ENCODE data around the gene CFAP46.

GRCh38 chr10:132961787-132962622, 19.6 kb upstream of the CFAP46 start:
- TF ChIP-seq, protein P1, sequence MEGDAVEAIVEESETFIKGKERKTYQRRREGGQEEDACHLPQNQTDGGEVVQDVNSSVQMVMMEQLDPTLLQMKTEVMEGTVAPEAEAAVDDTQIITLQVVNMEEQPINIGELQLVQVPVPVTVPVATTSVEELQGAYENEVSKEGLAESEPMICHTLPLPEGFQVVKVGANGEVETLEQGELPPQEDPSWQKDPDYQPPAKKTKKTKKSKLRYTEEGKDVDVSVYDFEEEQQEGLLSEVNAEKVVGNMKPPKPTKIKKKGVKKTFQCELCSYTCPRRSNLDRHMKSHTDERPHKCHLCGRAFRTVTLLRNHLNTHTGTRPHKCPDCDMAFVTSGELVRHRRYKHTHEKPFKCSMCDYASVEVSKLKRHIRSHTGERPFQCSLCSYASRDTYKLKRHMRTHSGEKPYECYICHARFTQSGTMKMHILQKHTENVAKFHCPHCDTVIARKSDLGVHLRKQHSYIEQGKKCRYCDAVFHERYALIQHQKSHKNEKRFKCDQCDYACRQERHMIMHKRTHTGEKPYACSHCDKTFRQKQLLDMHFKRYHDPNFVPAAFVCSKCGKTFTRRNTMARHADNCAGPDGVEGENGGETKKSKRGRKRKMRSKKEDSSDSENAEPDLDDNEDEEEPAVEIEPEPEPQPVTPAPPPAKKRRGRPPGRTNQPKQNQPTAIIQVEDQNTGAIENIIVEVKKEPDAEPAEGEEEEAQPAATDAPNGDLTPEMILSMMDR (IDR thresholded peaks at IDR 0.05), result no peak
- TF ChIP-seq POLR2A (IDR thresholded peaks at IDR 0.05), result no peak
- TF ChIP-seq EP300 (IDR thresholded peaks at IDR 0.05), result no peak

Data from ovary (tissue), 3 donors.